GM19099 (cell line): Measurements from ENCODE around the gene AGER.

Source experiments
- POLR2A ChIP-seq: IDR thresholded peaks from 3 replicates; pipeline ENCODE4 v1.6.1; 2011; ENCODE audit warnings: low read depth; ENCODE audit not compliant: insufficient read length; ENCODE audit errors: extremely low read depth

The AGER gene

DNA sequence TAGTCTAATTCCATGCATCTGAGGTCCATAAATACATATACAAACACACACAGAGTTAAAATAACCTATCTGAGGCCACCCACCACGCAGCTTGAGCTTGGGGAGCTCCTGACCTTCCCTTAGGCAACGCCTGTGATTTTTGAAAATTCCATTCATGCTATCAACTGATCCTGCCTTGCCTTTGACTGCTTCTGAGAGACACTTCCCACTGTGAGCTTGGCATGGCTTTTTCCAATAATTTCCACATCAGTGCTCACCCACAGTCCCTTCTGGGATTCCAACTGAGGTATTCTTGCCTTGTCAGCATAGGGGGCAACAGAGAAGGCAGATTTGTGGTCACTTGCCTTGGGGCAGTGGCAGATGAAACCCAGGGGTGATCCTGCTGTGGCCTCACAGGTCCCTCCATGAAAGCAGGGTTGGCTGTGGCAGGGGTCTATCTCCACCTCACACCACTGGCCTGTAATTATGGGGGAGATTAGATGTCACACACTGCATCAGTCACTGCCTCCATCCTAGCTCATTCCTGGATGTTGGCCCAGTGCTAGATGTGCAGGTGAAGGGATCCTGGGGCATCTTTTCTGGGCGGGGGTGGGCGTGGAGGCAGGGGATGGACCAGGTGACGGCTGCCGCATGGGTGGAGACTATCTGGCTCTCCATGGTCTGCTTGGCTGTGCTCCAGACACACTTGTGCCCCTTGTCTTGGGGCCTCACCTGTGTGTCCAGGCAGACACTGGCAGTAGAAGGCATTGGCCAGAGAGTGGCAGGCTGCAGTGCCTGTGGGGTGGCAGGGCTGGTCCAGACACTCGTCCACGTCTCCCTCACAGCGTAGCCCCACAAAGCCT lies 19.6 kb upstream of the AGER start:
- TF ChIP-seq POLR2A, result no peak

DNA sequence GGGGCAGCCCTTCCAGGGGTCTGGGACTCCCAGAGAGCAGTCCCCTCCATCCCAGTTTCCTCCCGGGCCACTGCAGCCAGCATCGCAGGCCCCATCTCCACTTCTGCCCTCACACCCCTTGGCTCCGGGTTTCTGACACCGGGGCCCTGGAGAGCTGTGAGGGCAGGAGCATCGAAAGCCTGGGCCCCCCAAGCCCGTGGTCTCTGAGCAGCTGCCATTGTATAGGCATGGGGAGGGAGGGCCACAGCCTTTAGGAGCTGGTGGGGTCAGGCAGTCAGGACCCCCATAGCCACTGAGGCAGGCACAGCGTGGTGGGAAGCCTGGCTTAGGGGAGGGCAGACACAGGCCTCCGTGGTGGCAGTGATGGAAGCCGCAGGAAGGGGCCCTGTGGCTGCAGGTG lies 18.1 kb upstream of the AGER start:
- TF ChIP-seq POLR2A, result no peak

DNA sequence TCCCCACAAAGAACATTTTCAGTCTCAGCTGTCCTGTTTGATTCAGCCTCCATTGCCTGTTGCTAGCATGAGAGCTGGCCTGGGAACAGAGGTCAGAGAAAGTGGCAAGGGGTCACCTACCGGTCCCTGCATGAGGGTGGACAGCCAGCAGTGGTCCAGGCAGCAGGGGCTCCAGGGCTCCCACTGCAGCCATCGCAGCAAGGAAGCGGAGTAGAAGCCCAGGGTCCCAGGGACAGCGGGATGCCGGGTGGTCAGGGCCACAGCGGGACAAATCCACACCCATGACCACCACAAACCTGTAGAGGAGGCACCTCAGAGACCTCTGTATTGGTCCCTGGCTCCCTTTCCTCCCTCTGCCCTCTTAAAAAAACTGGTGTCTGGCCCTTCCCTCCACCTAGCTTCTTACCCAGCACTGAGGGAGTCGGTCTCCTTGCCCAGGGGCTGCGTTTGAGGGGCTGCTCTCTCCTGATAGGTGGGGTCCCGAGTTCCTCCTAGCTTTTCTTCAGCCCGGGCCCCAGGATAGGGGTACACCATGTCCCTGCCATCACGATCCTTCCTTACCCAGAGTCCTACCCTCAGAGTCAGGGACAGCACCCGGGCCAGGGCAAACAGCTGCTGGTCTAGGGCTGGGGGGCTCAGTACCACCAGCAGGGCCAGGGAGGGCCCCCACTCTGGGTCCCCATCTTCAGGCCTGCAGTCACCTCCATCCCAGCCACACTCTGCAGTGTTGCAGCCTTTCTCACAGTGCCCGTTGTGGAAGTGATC lies 16.8 kb upstream of the AGER start:
- TF ChIP-seq POLR2A, result no peak

DNA sequence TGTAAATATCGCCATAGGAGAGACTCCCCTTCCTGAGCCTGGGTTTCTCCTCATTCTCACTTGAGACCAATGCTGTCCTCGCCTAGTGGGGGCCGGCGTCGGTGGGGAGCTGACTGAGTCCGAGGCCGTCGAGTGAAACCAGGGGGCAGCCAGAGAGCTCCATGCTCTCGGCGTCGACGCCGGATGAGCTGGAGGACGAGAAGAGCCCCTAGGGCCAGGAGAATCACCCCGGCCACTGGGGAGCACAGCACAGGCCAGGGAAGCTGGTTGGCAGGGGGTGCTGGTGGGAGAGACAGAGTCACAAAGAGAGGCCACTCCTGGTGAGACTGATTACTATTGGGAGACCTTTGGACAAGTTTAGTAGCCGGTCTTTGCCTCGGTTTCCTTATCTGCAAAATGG lies 14.8 kb upstream of the AGER start:
- TF ChIP-seq POLR2A, result no peak

DNA sequence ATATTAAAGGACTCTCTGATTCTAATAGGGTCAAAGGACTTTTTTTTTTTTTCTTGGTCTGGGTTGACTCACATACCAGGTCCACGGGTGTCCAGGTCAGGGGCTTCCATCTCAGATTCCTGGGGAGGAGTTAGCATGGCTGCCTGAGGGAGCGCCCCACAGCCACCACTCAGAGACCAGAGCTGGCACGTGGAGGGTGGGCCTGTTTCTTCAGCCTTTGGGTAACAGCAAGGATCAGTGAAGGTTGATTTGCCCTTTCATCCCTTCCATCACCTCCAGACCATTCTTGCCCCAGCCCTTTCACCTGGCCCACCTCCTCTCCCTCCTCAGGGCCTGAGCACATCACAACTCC lies 14.3 kb upstream of the AGER start:
- no peak for TF ChIP-seq POLR2A

DNA sequence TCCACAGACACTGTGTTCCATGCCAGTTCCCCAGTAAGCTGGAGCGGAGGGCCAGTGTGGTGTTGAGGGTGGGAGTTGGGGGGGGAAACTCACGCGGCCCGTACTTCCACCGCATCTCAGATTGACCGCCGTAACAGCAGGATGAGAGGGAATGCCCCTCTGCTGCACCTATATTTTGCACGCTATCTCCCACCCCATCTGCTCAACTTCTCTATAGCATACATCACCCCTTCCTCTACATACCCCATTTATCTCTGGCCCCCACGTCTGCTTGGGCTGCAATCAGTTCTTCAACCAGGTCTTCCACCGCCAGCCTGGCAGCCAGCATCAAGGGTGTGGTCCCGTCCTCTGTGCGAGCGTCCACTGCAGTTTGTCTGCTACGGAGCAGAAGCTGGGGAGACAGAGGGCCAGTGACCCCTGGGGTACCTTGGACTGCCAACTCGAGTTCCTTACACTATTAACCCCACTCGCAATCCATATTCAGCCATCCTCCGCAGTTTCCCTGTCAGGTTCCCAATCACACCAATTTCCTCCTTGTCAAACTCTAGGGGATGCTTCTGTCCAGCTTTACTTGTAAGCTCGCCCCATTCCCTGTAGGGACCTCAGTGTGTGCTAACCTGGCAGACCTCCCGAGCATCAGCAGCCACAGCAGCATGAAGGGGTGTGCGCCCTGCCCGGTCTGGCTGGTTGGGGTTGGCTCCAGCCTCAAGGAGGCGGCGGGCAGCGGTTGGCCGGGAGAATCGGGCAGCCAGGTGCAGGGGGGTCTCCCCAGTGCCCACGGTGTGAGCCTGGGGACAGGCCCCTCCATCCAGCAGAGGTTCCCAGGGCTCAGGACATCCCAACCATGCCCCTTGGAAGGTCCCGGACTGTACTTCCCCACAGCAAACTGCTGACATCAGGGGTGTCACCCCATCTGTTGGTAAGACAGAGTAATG lies 12.9 kb upstream of the AGER start:
- TF ChIP-seq POLR2A, result no peak

DNA sequence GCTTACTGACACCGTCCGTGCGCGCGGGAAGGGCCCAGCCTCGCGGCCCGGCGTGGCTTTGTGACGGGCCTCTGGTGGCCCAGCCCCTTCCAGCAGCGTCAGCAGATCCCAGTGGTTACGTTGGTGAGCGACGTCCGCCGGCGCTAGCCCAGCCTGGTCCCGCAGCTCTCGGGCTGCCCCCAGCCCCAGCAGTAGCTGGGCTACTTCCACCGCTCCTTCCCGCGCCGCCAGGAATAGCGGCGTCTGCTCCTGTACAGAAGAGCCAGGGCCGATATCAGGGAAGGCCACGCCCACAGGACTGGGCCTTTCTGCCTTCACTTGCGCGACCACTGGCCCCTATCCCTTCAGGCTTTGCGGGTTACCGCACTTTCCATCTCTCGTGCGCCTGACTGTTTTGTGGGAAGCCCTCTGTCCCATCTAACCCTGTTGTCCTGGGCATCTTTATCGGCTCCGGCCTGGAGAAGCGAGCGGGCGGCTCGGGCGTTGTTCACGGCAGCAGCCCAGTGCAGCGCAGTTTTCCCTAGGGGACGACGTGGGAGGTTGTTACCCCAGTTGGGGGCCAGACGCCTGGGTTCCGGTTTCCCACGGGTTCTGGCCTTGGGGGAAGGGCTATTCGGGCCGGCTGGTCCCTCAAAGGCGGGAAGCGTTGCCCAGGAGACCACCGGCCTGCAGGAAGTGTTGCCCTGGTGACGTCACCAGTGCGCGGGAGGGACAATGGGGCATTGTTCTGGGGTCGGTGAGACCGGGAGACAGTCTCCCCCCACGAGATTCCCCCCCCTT lies 12.0 kb upstream of the AGER start:
- peak; percentile 92 for TF ChIP-seq POLR2A

DNA sequence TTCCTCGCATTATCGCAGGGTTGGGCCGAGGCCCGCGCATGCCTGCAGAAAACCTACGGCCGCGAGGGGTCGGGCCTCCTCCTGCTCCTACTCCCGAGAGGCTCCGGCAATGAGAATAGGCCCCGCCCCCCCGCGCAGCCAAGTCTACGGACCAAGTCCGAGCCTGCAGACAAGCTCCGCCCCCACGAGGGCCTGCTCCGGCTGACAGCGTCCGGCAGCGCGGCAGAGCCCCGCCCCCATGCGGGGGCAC lies 11.5 kb upstream of the AGER start:
- TF ChIP-seq POLR2A, result no peak

DNA sequence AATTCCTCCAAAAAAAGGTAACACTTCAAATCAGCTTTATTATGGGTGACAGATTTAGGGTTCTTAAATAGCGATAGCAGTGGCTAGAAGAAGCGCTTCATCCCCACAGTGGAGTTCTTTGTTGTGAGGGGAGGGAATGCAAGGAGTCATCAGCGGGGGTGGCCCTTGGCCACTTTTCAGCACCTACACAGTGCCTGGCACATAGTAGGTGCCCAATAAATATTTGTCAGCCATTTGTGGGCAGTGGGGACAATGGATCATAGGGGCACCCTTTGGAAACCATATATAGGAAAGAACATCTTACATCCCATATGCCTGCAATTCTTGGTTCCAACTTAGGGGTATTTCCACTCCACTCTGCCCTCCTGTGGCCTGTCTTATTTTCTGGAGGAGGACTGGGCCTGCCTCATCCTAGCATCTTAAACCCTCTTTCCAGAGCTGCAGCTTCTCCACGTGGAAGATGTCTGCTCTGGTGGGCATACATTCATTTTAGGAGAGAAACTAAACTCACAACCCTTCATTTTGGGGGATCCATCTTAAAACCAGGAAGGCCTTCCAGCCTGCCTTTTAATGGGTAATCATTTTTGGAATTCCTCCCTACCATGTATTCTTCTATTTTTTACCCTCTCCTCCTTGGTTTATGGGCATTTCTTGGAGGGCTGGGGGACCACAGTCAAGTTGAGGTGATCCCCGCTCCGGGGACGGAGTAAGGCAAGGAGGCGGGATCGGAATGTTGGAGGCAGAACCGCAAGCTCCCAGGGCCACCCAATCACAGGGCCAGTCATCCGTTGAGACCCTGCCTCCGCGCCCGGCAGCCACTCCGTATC lies 11.0 kb upstream of the AGER start:
- TF ChIP-seq POLR2A, result peak; percentile 60

DNA sequence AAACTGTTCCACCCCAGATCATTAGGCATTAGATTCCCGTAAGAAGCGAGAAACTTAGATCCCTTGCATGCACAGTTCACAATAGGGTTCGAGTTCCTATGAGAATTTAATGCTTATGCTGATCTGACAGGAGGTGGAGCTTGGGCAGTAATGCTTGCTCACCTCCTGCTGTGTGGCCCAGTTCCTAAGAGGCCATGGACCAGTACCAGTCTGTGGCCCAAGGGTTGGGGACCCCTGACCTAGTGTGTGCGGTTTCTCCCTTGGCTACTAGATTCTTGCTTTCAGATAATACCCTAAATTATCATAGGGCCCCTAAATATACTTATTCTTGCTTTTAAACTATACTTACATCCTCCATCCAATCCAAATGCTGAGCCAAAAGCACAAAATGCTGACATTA lies 10.3 kb upstream of the AGER start:
- no peak for TF ChIP-seq POLR2A

DNA sequence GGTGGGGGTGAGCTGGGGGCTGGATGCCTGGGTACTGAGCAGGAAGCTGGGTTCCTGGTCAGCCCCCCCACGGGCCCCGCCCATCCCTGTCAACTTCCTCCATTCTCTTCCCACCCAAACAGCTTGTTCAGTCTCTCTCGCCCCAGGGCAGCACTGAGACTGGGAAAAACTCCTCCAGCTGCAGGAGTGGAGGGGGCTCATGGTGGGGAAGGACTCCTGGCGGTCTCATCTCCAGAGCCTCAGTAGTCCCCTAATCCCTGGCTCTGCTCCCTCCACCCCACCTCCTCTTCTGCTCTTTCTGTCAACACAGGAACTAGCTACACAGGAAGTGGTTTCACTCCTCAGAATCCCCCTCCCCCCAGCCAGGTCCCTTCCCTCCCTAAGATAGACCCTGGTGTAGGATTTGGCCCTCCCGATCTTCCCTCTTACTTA lies 8.6 kb upstream of the AGER start, which contains the start of gene GPSM3:
GPSM3 (minus strand) TSS at position 36 of the 432 bp plus-strand sequence. CDS start 130 bp downstream, outside the sequence.
- TF ChIP-seq POLR2A, result peak; percentile 62

DNA sequence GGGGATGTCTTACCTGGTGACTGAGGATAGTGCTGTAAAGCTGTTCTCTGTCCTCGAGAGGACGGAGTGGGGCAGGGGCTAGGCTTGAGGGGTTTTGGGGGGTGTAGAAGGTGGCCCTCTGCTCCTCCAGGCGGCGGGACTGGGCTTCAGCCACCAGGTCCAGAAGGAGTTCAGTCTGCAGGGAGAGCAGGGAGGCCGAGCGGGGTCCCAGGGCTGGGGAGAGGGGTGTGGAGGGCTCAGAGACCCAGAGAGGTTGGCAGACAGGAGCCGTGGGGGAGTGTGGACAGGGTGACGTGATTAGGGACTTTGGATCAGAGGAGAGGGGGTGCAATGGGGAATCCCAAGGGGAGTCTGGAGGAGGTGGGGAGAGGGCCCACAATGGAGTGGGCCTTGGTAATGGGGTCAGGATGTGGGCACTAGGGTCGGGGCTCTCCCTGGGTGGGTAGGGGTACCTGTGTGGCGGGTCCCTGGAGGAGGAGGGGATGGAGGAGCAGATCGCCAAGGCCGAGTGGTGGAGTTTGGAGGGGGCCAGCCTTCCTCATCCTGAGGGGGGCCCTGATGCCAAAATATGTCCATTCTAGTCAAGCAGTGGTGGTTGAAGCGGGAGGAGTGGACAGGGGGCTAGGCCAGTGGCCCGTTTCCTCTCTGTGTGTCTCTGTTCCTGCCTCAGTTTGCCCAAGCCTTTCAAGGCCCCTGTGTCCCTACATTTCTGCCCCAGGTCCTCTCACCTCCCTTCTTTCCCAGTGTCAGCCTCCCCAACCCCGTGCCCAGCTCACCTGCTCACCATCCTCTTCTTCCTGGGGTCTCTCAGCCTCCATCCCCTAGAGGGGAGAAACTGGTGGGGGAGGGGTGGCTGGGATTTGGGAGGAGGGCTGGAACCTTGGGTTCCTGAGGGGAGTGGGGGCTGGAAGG lies 7.9 kb upstream of the AGER start:
- peak; percentile 39 for TF ChIP-seq POLR2A
